Measurements from ENCODE around the gene ARHGAP6.

- TF ChIP-seq CTCF (IDR thresholded peaks at IDR 0.05): no peak
- no peak for TF ChIP-seq POLR2A (IDR thresholded peaks at IDR 0.05)
Measured at GRCh38 chrX:11257711-11258110, 408.0 kb downstream of the ARHGAP6 start.

All from heart left ventricle (tissue), 13 donors.